HEK293 (cell line): Measurements from ENCODE around the gene CDK17.

ENCODE experiments used
- FEZF1 ChIP-seq: fragments of 450-650 bp; formaldehyde crosslinking; IDR thresholded peaks from 2 replicates; pipeline ENCODE4 v1.5.1; 2016; ENCODE audit warnings: missing biosample characterization, missing genetic modification characterization
- GLIS2 ChIP-seq: fragments of 450-650 bp; formaldehyde crosslinking; IDR thresholded peaks from 2 replicates; pipeline ENCODE4 v1.5.1; 2016; ENCODE audit warnings: missing biosample characterization, missing genetic modification characterization
- HOXC10 ChIP-seq: sonication (generic); formaldehyde crosslinking; IDR thresholded peaks from 2 replicates; pipeline ENCODE4 v1.8.1; 2023; ENCODE audit warnings: mild to moderate bottlenecking, missing genetic modification reagents
- IKZF3 ChIP-seq: fragments of 450-650 bp; IDR thresholded peaks from 2 replicates; pipeline ENCODE4 v1.5.0; 2018; ENCODE audit warnings: missing biosample characterization, mild to moderate bottlenecking, missing genetic modification characterization, moderate library complexity
- SALL2 ChIP-seq: fragments of 450-650 bp; formaldehyde crosslinking; IDR thresholded peaks from 2 replicates; pipeline ENCODE4 v1.5.0; 2017; ENCODE audit warnings: missing biosample characterization, mild to moderate bottlenecking, missing genetic modification characterization, borderline replicate concordance
- ZBTB17 ChIP-seq: fragments of 450-650 bp; formaldehyde crosslinking; IDR thresholded peaks from 2 replicates; pipeline ENCODE4 v1.5.1; 2016; ENCODE audit warnings: missing biosample characterization, missing genetic modification characterization
- ZBTB21 ChIP-seq: fragments of 450-650 bp; formaldehyde crosslinking; IDR thresholded peaks from 2 replicates; pipeline ENCODE4 v1.5.1; 2017; ENCODE audit warnings: missing biosample characterization, missing genetic modification characterization
- ZFHX2 ChIP-seq: fragments of 450-650 bp; formaldehyde crosslinking; conservative IDR thresholded peaks from 2 replicates; pipeline ENCODE4 v1.5.1; 2016; ENCODE audit warnings: missing biosample characterization, missing genetic modification characterization
- ZFP3 ChIP-seq: fragments of 450-650 bp; formaldehyde crosslinking; IDR thresholded peaks from 2 replicates; pipeline ENCODE4 v1.5.1; 2016; ENCODE audit warnings: low read depth, missing biosample characterization, missing genetic modification characterization
- ZNF354C ChIP-seq: fragments of 450-650 bp; formaldehyde crosslinking; IDR thresholded peaks from 2 replicates; pipeline ENCODE4 v1.5.1; 2016; ENCODE audit warnings: missing biosample characterization, missing genetic modification characterization, low read depth, borderline replicate concordance
- ZNF514 ChIP-seq: fragments of 450-650 bp; formaldehyde crosslinking; IDR thresholded peaks from 2 replicates; pipeline ENCODE4 v1.5.1; 2016; ENCODE audit warnings: missing biosample characterization, missing genetic modification characterization
- ZNF548 ChIP-seq: fragments of 450-650 bp; formaldehyde crosslinking; IDR thresholded peaks from 2 replicates; pipeline ENCODE4 v1.5.1; 2016; ENCODE audit warnings: missing biosample characterization, missing genetic modification characterization
- ZNF610 ChIP-seq: fragments of 450-650 bp; formaldehyde crosslinking; IDR thresholded peaks from 2 replicates; pipeline ENCODE4 v1.5.1; 2016; ENCODE audit warnings: missing biosample characterization, missing genetic modification characterization, borderline replicate concordance
- ZXDB ChIP-seq: fragments of 450-650 bp; formaldehyde crosslinking; IDR thresholded peaks from 2 replicates; pipeline ENCODE4 v1.5.1; 2016; ENCODE audit warnings: missing biosample characterization, missing genetic modification characterization
- TF ChIP-seq, protein P1 (sequence below): fragments of 450-650 bp; formaldehyde crosslinking; IDR thresholded peaks from 2 replicates; pipeline ENCODE4 v1.5.1; 2017; ENCODE audit warnings: missing biosample characterization, missing genetic modification characterization
- TF ChIP-seq, protein P2 (sequence below): fragments of 450-650 bp; formaldehyde crosslinking; IDR thresholded peaks from 2 replicates; pipeline ENCODE4 v1.5.1; 2016; ENCODE audit warnings: missing biosample characterization, missing genetic modification characterization
- TF ChIP-seq, protein P3 (sequence below): fragments of 450-650 bp; formaldehyde crosslinking; IDR thresholded peaks from 2 replicates; pipeline ENCODE4 v1.5.1; 2016; ENCODE audit warnings: missing biosample characterization, missing genetic modification characterization
- TF ChIP-seq, protein P4 (sequence below): sonication (generic); formaldehyde crosslinking; IDR thresholded peaks from 2 replicates; pipeline ENCODE4 v1.8.1; 2022; ENCODE audit warnings: mild to moderate bottlenecking, moderate library complexity, missing genetic modification reagents
- TF ChIP-seq, protein P5 (sequence below): fragments of 450-650 bp; formaldehyde crosslinking; conservative IDR thresholded peaks from 2 replicates; pipeline ENCODE4 v1.5.1; 2016; ENCODE audit warnings: low read depth, missing biosample characterization, missing genetic modification characterization
- TF ChIP-seq, protein P6 (sequence below): fragments of 450-650 bp; formaldehyde crosslinking; IDR thresholded peaks from 2 replicates; pipeline ENCODE4 v1.5.1; 2016; ENCODE audit warnings: missing biosample characterization, missing genetic modification characterization
- TF ChIP-seq, protein P7 (sequence below): fragments of 450-650 bp; formaldehyde crosslinking; IDR thresholded peaks from 2 replicates; pipeline ENCODE4 v1.5.1; 2016; ENCODE audit warnings: missing biosample characterization, missing genetic modification characterization

The CDK17 gene

DNA sequence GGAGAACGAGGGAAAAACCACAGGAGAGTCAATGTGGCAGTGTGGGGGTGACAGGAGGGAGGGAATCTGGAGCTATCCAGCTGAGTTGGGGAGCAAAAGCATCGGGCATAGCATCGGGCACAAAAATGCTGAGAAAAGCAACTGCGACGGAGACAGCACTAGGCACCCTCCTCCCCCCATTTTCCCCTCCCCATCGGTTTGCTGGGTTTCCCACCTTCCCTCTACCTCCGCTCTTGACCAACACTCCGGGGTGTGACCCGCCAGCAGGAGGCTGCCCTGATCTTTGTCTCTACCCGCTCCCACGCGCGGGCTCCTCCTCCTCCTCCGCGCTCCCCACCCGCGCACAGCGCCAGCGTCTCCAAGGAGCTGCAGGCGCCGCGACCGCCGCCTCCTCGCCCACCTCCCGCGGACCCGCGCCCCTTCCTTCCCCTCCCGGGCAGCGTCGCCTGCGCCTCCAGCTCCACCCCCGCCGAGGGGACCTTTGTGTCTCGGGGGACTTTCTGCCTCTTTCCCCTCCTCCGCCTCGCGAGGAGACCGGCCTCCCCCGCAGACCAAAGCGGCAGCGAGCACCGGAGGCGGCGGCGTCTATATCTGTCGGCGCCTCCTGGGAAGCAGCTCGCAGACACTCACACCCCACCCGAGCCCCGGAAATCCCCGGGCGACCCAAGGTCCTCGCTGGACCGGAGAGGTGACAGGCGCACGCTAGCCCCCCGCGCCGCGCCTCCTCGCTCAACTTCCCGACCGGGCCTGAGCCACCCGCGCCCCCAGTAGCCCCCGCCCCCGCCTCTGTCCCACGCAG lies 920 bp downstream of the CDK17 start (continued):
- TF ChIP-seq IKZF3 (no peak; the same call in 1 of the 2 replicates), ZBTB17 (tag by site-specific recombination) (peak; percentile 81; the same call in 1 of the 2 replicates), HOXC10 (CRISPR knock-in tag) (no peak), ZFP3 (tag by site-specific recombination) (no peak), ZNF354C (tag by site-specific recombination) (no peak), ZFHX2 (tag by site-specific recombination) (peak; percentile 100), SALL2 (tag by site-specific recombination) (no peak), ZNF610 (tag by site-specific recombination) (0 out of 2 replicates have a peak, but pooled peaks have one; percentile 14), GLIS2 (tag by site-specific recombination) (peak; percentile 99), ZNF514 (tag by site-specific recombination) (no peak), ZXDB (tag by site-specific recombination) (0 out of 2 replicates have a peak, but pooled peaks have one; percentile 17), ZBTB21 (no peak), FEZF1 (tag by site-specific recombination) (no peak), ZNF548 (tag by site-specific recombination) (no peak)
- TF ChIP-seq, protein P1, sequence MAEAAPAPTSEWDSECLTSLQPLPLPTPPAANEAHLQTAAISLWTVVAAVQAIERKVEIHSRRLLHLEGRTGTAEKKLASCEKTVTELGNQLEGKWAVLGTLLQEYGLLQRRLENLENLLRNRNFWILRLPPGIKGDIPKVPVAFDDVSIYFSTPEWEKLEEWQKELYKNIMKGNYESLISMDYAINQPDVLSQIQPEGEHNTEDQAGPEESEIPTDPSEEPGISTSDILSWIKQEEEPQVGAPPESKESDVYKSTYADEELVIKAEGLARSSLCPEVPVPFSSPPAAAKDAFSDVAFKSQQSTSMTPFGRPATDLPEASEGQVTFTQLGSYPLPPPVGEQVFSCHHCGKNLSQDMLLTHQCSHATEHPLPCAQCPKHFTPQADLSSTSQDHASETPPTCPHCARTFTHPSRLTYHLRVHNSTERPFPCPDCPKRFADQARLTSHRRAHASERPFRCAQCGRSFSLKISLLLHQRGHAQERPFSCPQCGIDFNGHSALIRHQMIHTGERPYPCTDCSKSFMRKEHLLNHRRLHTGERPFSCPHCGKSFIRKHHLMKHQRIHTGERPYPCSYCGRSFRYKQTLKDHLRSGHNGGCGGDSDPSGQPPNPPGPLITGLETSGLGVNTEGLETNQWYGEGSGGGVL (tag by site-specific recombination): peak; percentile 92
- TF ChIP-seq, protein P2, sequence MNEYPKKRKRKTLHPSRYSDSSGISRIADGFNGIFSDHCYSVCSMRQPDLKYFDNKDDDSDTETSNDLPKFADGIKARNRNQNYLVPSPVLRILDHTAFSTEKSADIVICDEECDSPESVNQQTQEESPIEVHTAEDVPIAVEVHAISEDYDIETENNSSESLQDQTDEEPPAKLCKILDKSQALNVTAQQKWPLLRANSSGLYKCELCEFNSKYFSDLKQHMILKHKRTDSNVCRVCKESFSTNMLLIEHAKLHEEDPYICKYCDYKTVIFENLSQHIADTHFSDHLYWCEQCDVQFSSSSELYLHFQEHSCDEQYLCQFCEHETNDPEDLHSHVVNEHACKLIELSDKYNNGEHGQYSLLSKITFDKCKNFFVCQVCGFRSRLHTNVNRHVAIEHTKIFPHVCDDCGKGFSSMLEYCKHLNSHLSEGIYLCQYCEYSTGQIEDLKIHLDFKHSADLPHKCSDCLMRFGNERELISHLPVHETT: no peak; the same call in 1 of the 2 replicates
- TF ChIP-seq, protein P3, sequence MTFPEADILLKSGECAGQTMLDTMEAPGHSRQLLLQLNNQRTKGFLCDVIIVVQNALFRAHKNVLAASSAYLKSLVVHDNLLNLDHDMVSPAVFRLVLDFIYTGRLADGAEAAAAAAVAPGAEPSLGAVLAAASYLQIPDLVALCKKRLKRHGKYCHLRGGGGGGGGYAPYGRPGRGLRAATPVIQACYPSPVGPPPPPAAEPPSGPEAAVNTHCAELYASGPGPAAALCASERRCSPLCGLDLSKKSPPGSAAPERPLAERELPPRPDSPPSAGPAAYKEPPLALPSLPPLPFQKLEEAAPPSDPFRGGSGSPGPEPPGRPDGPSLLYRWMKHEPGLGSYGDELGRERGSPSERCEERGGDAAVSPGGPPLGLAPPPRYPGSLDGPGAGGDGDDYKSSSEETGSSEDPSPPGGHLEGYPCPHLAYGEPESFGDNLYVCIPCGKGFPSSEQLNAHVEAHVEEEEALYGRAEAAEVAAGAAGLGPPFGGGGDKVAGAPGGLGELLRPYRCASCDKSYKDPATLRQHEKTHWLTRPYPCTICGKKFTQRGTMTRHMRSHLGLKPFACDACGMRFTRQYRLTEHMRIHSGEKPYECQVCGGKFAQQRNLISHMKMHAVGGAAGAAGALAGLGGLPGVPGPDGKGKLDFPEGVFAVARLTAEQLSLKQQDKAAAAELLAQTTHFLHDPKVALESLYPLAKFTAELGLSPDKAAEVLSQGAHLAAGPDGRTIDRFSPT (tag by site-specific recombination): peak; percentile 77; the same call in 1 of the 2 replicates
- TF ChIP-seq, protein P4, sequence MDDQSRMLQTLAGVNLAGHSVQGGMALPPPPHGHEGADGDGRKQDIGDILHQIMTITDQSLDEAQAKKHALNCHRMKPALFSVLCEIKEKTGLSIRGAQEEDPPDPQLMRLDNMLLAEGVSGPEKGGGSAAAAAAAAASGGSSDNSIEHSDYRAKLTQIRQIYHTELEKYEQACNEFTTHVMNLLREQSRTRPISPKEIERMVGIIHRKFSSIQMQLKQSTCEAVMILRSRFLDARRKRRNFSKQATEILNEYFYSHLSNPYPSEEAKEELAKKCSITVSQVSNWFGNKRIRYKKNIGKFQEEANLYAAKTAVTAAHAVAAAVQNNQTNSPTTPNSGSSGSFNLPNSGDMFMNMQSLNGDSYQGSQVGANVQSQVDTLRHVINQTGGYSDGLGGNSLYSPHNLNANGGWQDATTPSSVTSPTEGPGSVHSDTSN (CRISPR knock-in tag): no peak
- TF ChIP-seq, protein P5, sequence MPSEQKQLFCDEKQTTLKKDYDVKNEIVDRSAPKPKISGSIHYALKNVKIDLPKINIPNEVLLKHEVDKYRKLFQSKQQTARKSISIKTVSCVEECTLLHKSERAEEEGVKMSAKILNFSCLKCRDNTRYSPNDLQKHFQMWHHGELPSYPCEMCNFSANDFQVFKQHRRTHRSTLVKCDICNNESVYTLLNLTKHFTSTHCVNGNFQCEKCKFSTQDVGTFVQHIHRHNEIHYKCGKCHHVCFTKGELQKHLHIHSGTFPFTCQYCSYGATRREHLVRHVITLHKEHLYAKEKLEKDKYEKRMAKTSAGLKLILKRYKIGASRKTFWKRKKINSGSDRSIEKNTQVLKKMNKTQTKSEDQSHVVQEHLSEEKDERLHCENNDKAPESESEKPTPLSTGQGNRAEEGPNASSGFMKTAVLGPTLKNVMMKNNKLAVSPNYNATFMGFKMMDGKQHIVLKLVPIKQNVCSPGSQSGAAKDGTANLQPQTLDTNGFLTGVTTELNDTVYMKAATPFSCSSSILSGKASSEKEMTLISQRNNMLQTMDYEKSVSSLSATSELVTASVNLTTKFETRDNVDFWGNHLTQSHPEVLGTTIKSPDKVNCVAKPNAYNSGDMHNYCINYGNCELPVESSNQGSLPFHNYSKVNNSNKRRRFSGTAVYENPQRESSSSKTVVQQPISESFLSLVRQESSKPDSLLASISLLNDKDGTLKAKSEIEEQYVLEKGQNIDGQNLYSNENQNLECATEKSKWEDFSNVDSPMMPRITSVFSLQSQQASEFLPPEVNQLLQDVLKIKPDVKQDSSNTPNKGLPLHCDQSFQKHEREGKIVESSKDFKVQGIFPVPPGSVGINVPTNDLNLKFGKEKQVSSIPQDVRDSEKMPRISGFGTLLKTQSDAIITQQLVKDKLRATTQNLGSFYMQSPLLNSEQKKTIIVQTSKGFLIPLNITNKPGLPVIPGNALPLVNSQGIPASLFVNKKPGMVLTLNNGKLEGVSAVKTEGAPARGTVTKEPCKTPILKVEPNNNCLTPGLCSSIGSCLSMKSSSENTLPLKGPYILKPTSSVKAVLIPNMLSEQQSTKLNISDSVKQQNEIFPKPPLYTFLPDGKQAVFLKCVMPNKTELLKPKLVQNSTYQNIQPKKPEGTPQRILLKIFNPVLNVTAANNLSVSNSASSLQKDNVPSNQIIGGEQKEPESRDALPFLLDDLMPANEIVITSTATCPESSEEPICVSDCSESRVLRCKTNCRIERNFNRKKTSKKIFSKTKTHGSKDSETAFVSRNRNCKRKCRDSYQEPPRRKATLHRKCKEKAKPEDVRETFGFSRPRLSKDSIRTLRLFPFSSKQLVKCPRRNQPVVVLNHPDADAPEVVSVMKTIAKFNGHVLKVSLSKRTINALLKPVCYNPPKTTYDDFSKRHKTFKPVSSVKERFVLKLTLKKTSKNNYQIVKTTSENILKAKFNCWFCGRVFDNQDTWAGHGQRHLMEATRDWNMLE (tag by site-specific recombination): no peak
- TF ChIP-seq, protein P6, sequence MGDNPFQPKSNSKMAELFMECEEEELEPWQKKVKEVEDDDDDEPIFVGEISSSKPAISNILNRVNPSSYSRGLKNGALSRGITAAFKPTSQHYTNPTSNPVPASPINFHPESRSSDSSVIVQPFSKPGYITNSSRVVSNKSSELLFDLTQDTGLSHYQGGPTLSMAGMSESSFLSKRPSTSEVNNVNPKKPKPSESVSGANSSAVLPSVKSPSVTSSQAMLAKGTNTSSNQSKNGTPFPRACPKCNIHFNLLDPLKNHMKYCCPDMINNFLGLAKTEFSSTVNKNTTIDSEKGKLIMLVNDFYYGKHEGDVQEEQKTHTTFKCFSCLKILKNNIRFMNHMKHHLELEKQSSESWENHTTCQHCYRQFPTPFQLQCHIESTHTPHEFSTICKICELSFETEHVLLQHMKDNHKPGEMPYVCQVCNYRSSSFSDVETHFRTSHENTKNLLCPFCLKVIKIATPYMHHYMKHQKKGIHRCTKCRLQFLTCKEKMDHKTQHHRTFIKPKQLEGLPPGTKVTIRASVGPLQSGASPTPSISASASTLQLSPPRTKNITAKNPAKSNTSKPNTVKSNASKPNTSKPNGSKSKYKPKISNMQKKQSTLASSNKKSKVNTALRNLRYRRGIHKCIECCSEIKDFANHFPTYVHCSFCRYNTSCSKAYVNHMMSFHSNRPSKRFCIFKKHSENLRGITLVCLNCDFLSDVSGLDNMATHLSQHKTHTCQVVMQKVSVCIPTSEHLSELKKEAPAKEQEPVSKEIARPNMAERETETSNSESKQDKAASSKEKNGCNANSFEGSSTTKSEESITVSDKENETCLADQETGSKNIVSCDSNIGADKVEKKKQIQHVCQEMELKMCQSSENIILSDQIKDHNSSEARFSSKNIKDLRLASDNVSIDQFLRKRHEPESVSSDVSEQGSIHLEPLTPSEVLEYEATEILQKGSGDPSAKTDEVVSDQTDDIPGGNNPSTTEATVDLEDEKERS (tag by site-specific recombination): no peak
- TF ChIP-seq, protein P7, sequence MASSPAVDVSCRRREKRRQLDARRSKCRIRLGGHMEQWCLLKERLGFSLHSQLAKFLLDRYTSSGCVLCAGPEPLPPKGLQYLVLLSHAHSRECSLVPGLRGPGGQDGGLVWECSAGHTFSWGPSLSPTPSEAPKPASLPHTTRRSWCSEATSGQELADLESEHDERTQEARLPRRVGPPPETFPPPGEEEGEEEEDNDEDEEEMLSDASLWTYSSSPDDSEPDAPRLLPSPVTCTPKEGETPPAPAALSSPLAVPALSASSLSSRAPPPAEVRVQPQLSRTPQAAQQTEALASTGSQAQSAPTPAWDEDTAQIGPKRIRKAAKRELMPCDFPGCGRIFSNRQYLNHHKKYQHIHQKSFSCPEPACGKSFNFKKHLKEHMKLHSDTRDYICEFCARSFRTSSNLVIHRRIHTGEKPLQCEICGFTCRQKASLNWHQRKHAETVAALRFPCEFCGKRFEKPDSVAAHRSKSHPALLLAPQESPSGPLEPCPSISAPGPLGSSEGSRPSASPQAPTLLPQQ (tag by site-specific recombination): 0 out of 2 replicates have a peak, but pooled peaks have one; percentile 46
